ENCODE results near the gene UVRAG. TPM values are rescaled to one million over a fixed set of nuclear protein-coding genes. Genes with fewer than 3 reads are reported as not detected.

UVRAG gene
- total RNA-seq, 1 experiment from 2014 or later = 29.5 TPM

GRCh38 chr11:75767228-75767572, 47.8 kb upstream of the UVRAG start:
- Histone ChIP-seq H3K27ac (ENCODE audit: low read length) (no peak overlapping the region), H3K4me1 (ENCODE audit: control insufficient read depth, insufficient read depth, low read length) (peaks cover 11% of the 10 kb centered on the region; the same call in 1 of the 2 replicates), H3K4me3 (ENCODE audit: low read depth in 2 of 2, low read length in 2 of 2) (no peak overlapping the region), H3K27me3 (ENCODE audit: control insufficient read depth, insufficient read depth, low read length) (no peaks in the 10 kb centered on the region), H3K9me3 (ENCODE audit: control insufficient read depth, insufficient read depth, low read depth, low read length) (no peaks in the 10 kb centered on the region), H3K36me3 (ENCODE audit: control insufficient read depth, insufficient read depth, low read length) (no peaks in the 10 kb centered on the region)
- ChIA-PET POLR2A (no interaction called here), CTCF (no interaction called here)
- no peak for DNase-seq (ENCODE audit: low read depth, low spot score)
- BruUV-seq (replicated peaks) = no TSS peak
- no peak for TF ChIP-seq CTCF (IDR thresholded peaks at IDR 0.05)
- no peak for TF ChIP-seq SIN3A (IDR thresholded peaks at IDR 0.05; ENCODE audit: borderline replicate concordance, insufficient read depth, low read depth, low read length)
- ATAC-seq = no peak
- in situ Hi-C loops (cut with HindIII; ENCODE audit: low pct_unique_long_range_greater_than_20kb, low sequenced_read_pairs) (no loop called here), intact Hi-C loops (cut with micrococcal nuclease; ENCODE audit: unreplicated experiment) (no loop called here)

- in situ Hi-C loops (cut with HindIII; ENCODE audit: low pct_unique_long_range_greater_than_20kb, low sequenced_read_pairs) = no loop called here
- no peak for DNase-seq (ENCODE audit: low read depth, low spot score)
- H3K9me3 ChIP-seq (ENCODE audit: control insufficient read depth, insufficient read depth, low read depth, low read length) = no peaks in the 10 kb centered on the region
- intact Hi-C loops (cut with micrococcal nuclease; ENCODE audit: unreplicated experiment) = no loop called here
- H3K36me3 ChIP-seq (ENCODE audit: control insufficient read depth, insufficient read depth, low read length) = no peaks in the 10 kb centered on the region
- H3K4me1 ChIP-seq (ENCODE audit: control insufficient read depth, insufficient read depth, low read length) = peaks cover 11% of the 10 kb centered on the region; the same call in 1 of the 2 replicates
- no TSS peak for BruUV-seq (replicated peaks)
- peak overlapping the region; percentile 72 for H3K27ac ChIP-seq (ENCODE audit: low read length)
- TF ChIP-seq SIN3A (IDR thresholded peaks at IDR 0.05; ENCODE audit: borderline replicate concordance, insufficient read depth, low read depth, low read length) = no peak
- no peak for TF ChIP-seq REST (IDR thresholded peaks at IDR 0.05; ENCODE audit: insufficient read depth in 1 of 2, low read depth in 2 of 2, low read length in 1 of 2)
- no peak for TF ChIP-seq TCF7L2 (IDR thresholded peaks at IDR 0.05; ENCODE audit: low read depth, low read length)
- no peak for TF ChIP-seq CTCF (IDR thresholded peaks at IDR 0.05)
- TF ChIP-seq POLR2AphosphoS5 (IDR thresholded peaks at IDR 0.05; ENCODE audit: low read depth, low read length) = no peak
- POLR2A ChIA-PET = no interaction called here
- no peak for ATAC-seq
- CTCF ChIA-PET = no interaction called here
- peak overlapping the region in 1 of 2 experiments; percentile 77; a peak in 2 of 4 replicates for H3K4me3 ChIP-seq (ENCODE audit: low read depth in 2 of 2, low read length in 2 of 2)
- no peaks in the 10 kb centered on the region for H3K27me3 ChIP-seq (ENCODE audit: control insufficient read depth, insufficient read depth, low read length)
Measured at GRCh38 chr11:75767793-75768111, 47.3 kb upstream of the UVRAG start.

Data from Panc1 (cell line).